Measurements from ENCODE around the gene POM121L2. TPM values are rescaled to one million over a fixed set of nuclear protein-coding genes. Genes with fewer than 3 reads are reported as not detected.

POM121L2 gene
- total and polyA plus RNA-seq, 2 donors: 0.03 TPM; not detected in 1

DNA sequence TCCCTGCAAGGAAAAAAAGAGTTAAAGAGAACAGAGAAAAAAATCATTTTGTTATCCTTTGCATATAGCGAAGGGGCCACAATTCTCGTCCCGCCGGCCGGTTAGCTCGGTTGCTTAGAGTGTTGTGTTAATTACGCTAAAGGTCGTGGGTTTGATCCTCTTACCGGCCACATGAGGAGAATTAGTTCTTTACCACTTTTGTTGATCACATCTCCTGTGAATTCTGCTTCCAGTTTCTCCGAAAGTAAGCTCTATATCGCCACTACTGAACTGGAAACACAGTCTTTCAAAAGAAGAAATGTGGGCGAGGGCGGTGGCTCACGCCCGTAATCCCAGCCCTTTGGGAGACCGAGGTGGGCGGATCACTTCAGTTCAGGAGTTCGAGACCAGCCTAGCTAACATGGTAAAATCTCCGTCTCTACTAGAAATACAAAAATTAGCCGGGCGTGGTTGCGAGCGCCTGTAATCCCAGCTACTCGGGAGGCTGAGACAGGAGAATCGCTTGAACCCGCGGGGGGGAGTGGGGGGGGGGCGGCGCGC, 51.2 kb downstream of the POM121L2 start:
- H3K36me3 ChIP-seq (ENCODE audit: insufficient read depth): no peaks in the 10 kb centered on the region
- WGBS: 6% methylated on average over 30 of the region's 30 CpGs
- DNase-seq (ENCODE audit: extremely low spot score): no peak
- no peak overlapping the region for H3K4me3 ChIP-seq (ENCODE audit: low read depth, low read length)
- no peaks in the 10 kb centered on the region for H3K4me1 ChIP-seq (ENCODE audit: insufficient read depth)
- no peak overlapping the region for H3K27ac ChIP-seq (ENCODE audit: low read depth)

DNA sequence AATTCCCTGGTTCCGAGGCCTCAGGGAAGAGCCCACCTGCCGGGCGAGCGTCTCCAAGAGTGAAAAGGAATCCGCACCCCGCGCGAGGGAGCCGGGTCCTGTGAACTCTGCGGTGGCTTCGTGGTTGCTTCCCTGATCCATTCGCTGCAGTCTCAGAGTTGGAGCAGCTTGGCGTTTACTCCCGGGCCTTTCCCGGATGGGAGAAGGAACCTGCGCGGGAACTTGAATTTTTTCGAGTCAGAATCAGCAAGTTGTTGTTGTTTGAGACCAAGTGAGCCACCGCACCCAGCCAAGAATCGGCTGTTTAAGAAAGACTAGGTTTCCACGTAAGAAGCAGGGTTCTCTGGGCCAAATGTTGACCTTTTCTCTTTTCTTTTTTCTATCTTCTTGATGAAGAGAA, 51.7 kb downstream of the POM121L2 start:
- H3K4me3 ChIP-seq (ENCODE audit: low read depth, low read length): no peak overlapping the region
- no peaks in the 10 kb centered on the region for H3K4me1 ChIP-seq (ENCODE audit: insufficient read depth)
- no peak overlapping the region for H3K27ac ChIP-seq (ENCODE audit: low read depth)
- no peaks in the 10 kb centered on the region for H3K36me3 ChIP-seq (ENCODE audit: insufficient read depth)
- DNase-seq (ENCODE audit: extremely low spot score): no peak
- WGBS: 4% methylated on average over 21 of the region's 21 CpGs

Other genes with a start within 250 kb of the POM121L2 start
- 2.0 TPM for gene PRSS16, start 64.6 kb downstream of the POM121L2 start, total RNA-seq
- gene PRSS16, start 64.6 kb downstream of the POM121L2 start, polyA plus RNA-seq: 1.0 TPM
- gene ZNF391, start 76.5 kb upstream of the POM121L2 start, total RNA-seq: 6.9 TPM
- gene ZNF391, start 76.5 kb upstream of the POM121L2 start, polyA plus RNA-seq: 2.6 TPM
- 27.2 TPM for gene ZNF184, start 160.8 kb upstream of the POM121L2 start, total RNA-seq
- gene ZNF184, start 160.8 kb upstream of the POM121L2 start, polyA plus RNA-seq: 3.1 TPM

All from urinary bladder (tissue), 4 donors.